Activated CD8-positive, alpha-beta T cell treated with anti-CD3 and anti-CD28 coated beads, Interleukin-2, amount 10 ng/mL, durations not matched to agents 7 days and 5 days (primary cell): Measurements from ENCODE around the gene CGGBP1. TPM values are rescaled to one million over a fixed set of nuclear protein-coding genes. Genes with fewer than 3 reads are reported as not detected.

Experiments used
- ATAC-seq: fragments of 150-1000 bp; cut with Tn5 transposase; one replicate; pipeline ENCODE4 v1.10.0; 2021; ENCODE audit warnings: moderate library complexity
- CTCF ChIA-PET: fragments of 350-600 bp; sonication (Branson Sonifier 250); formaldehyde crosslinking; loops from one replicate; lab custom pipeline; 2021; ENCODE audit warnings: antibody characterized with exemption; lab: Charles Lee
- POLR2A ChIA-PET: fragments of 350-600 bp; sonication (Branson Sonifier 250); formaldehyde crosslinking; loops from one replicate; lab custom pipeline; 2021; ENCODE audit warnings: antibody characterized with exemption; lab: Charles Lee
- DNase-seq: peaks from one replicate; pipeline ENCODE4 v3.0.0-alpha.2; 2020
- H3K27ac Mint-ChIP-seq: one replicate; pipeline ENCODE4 v1.8.0; 2021; ENCODE audit warnings: mild to moderate bottlenecking, mixed read lengths
- H3K27me3 Mint-ChIP-seq: one replicate; pipeline ENCODE4 v1.8.0; 2021; ENCODE audit warnings: low read depth, mixed read lengths
- H3K36me3 Mint-ChIP-seq: one replicate; pipeline ENCODE4 v1.8.0; 2021; ENCODE audit warnings: low read depth, mixed read lengths
- H3K4me1 Mint-ChIP-seq: one replicate; pipeline ENCODE4 v1.8.0; 2021; ENCODE audit warnings: low read depth, mixed read lengths
- H3K4me3 Mint-ChIP-seq: one replicate; pipeline ENCODE4 v1.8.0; 2021; ENCODE audit warnings: mild to moderate bottlenecking, mixed read lengths
- H3K9me3 Mint-ChIP-seq: one replicate; pipeline ENCODE4 v1.8.0; 2022; ENCODE audit warnings: mixed read lengths; ENCODE audit not compliant: insufficient read depth
- total RNA-seq, 2 experiments: library from RNA; stranded (reverse); gene quantifications; one replicate each; pipeline ENCODE4 v1.2.3, GENCODE V29; 2021

The CGGBP1 gene
- total RNA-seq, 2 experiments from 2014 or later = 85.6 to 87.6 TPM

- CTCF ChIA-PET = interaction anchor here (0.6 to 1.2 kb wide), 2 partner anchors 52 to 72 kb away, joined by 3 read pairs; no protein-coding TSS in a partner anchor
- no peaks in the 10 kb centered on the region for H3K27me3 Mint-ChIP-seq
- POLR2A ChIA-PET = interaction anchor here (0.9 kb wide), 1 partner anchor 88 kb away, joined by 3 read pairs; the partner anchor contains the start of gene C3orf38
- no peak for DNase-seq
- H3K4me3 Mint-ChIP-seq = peak overlapping the region; percentile 20
- no peak overlapping the region for H3K27ac Mint-ChIP-seq
- H3K9me3 Mint-ChIP-seq = no peaks in the 10 kb centered on the region
- H3K36me3 Mint-ChIP-seq = peaks cover 27% of the 10 kb centered on the region
- ATAC-seq = no peak
- peaks cover 38% of the 10 kb centered on the region for H3K4me1 Mint-ChIP-seq
Measured at GRCh38 chr3:88061746-88062145, 2.9 kb upstream of the CGGBP1 start.

- Mint-ChIP-seq H3K27ac (peak overlapping the region; percentile 96), H3K27me3 (no peaks in the 10 kb centered on the region), H3K4me3 (peak overlapping the region; percentile 92), H3K9me3 (no peaks in the 10 kb centered on the region), H3K36me3 (peaks cover 44% of the 10 kb centered on the region), H3K4me1 (peaks cover 48% of the 10 kb centered on the region)
- CTCF ChIA-PET = interaction anchor here (1.2 to 2.8 kb wide), 5 partner anchors 24 to 91 kb away, joined by 3 to 14 read pairs (median 5); no protein-coding TSS in a partner anchor
- DNase-seq = no peak
- POLR2A ChIA-PET = interaction anchor here (1.0 to 2.6 kb wide), 6 partner anchors 12 to 90 kb away, joined by 3 to 56 read pairs (median 8); partner anchors contain the start of gene C3orf38
- no peak for ATAC-seq
Measured at GRCh38 chr3:88059380-88060170, 770 bp upstream of the CGGBP1 start.

- H3K27ac Mint-ChIP-seq = peak overlapping the region; percentile 96
- no peaks in the 10 kb centered on the region for H3K9me3 Mint-ChIP-seq
- ATAC-seq = no peak
- H3K27me3 Mint-ChIP-seq = no peaks in the 10 kb centered on the region
- peaks cover 49% of the 10 kb centered on the region for H3K4me1 Mint-ChIP-seq
- POLR2A ChIA-PET = interaction anchor here (0.6 to 2.6 kb wide), 9 partner anchors 8 to 96 kb away, joined by 3 to 56 read pairs (median 3); partner anchors contain the start of gene C3orf38
- DNase-seq = no peak
- peak overlapping the region; percentile 92 for H3K4me3 Mint-ChIP-seq
- H3K36me3 Mint-ChIP-seq = peaks cover 45% of the 10 kb centered on the region
- CTCF ChIA-PET = interaction anchor here (1.2 to 2.8 kb wide), 5 partner anchors 26 to 92 kb away, joined by 3 to 14 read pairs (median 5); no protein-coding TSS in a partner anchor
Measured at GRCh38 chr3:88058306-88058580, 562 bp downstream of the CGGBP1 start.

GRCh38 chr3:88057630-88058305 lies 1.0 kb downstream of the CGGBP1 start:
- peaks cover 41% of the 10 kb centered on the region for H3K36me3 Mint-ChIP-seq
- H3K27me3 Mint-ChIP-seq = no peaks in the 10 kb centered on the region
- ChIA-PET POLR2A (interaction anchor here (0.6 to 2.6 kb wide), 9 partner anchors 7 to 97 kb away, joined by 3 to 56 read pairs (median 3); partner anchors contain the start of gene C3orf38), CTCF (interaction anchor here (0.8 to 1.7 kb wide), 4 partner anchors 26 to 93 kb away, joined by 3 to 9 read pairs (median 4); no protein-coding TSS in a partner anchor)
- H3K4me1 Mint-ChIP-seq = peaks cover 47% of the 10 kb centered on the region
- no peak for DNase-seq
- peak overlapping the region; percentile 96 for H3K27ac Mint-ChIP-seq
- no peak for ATAC-seq
- H3K4me3 Mint-ChIP-seq = peak overlapping the region; percentile 92
- H3K9me3 Mint-ChIP-seq = no peaks in the 10 kb centered on the region

- no peak overlapping the region for H3K4me3 Mint-ChIP-seq
- no peak for ATAC-seq
- no peaks in the 10 kb centered on the region for H3K9me3 Mint-ChIP-seq
- CTCF ChIA-PET = no interaction called here
- POLR2A ChIA-PET = no interaction called here
- peaks cover 9% of the 10 kb centered on the region for H3K4me1 Mint-ChIP-seq
- no peak for DNase-seq
- H3K27me3 Mint-ChIP-seq = no peaks in the 10 kb centered on the region
- no peak overlapping the region for H3K27ac Mint-ChIP-seq
- peaks cover 2% of the 10 kb centered on the region for H3K36me3 Mint-ChIP-seq
Measured at GRCh38 chr3:88046766-88047165, 12.0 kb downstream of the CGGBP1 start.

- no peaks in the 10 kb centered on the region for H3K36me3 Mint-ChIP-seq
- DNase-seq = no peak
- H3K9me3 Mint-ChIP-seq = no peaks in the 10 kb centered on the region
- no peaks in the 10 kb centered on the region for H3K27me3 Mint-ChIP-seq
- H3K4me1 Mint-ChIP-seq = peaks cover 7% of the 10 kb centered on the region
- H3K4me3 Mint-ChIP-seq = no peak overlapping the region
- ChIA-PET CTCF (interaction anchor here (1.0 kb wide), 1 partner anchor 13 kb away, joined by 3 read pairs; no protein-coding TSS in a partner anchor), POLR2A (interaction anchor here (0.7 kb wide), 1 partner anchor 14 kb away, joined by 3 read pairs; no protein-coding TSS in a partner anchor)
- ATAC-seq = no peak
- H3K27ac Mint-ChIP-seq = no peak overlapping the region
Measured at GRCh38 chr3:88044411-88044810, 14.4 kb downstream of the CGGBP1 start.

- H3K4me3 Mint-ChIP-seq = no peak overlapping the region
- ChIA-PET POLR2A (interaction anchor here (1.1 kb wide), 1 partner anchor 18 kb away, joined by 3 read pairs; the partner anchor contains the start of genes CGGBP1 and ZNF654), CTCF (interaction anchor here (0.9 to 1.0 kb wide), 2 partner anchors 9 to 24 kb away, joined by 3 to 6 read pairs; no protein-coding TSS in a partner anchor)
- H3K4me1 Mint-ChIP-seq = no peaks in the 10 kb centered on the region
- H3K9me3 Mint-ChIP-seq = no peaks in the 10 kb centered on the region
- H3K27me3 Mint-ChIP-seq = no peaks in the 10 kb centered on the region
- ATAC-seq = no peak
- no peak overlapping the region for H3K27ac Mint-ChIP-seq
- no peak for DNase-seq
- no peaks in the 10 kb centered on the region for H3K36me3 Mint-ChIP-seq
Measured at GRCh38 chr3:88041005-88041404, 17.8 kb downstream of the CGGBP1 start.

- ChIA-PET POLR2A (no interaction called here), CTCF (interaction anchor here (0.9 kb wide), 1 partner anchor 24 kb away, joined by 3 read pairs; no protein-coding TSS in a partner anchor)
- no peaks in the 10 kb centered on the region for H3K27me3 Mint-ChIP-seq
- ATAC-seq (no peak), DNase-seq (no peak)
- no peaks in the 10 kb centered on the region for H3K4me1 Mint-ChIP-seq
- no peaks in the 10 kb centered on the region for H3K36me3 Mint-ChIP-seq
- H3K27ac Mint-ChIP-seq = no peak overlapping the region
- H3K9me3 Mint-ChIP-seq = no peaks in the 10 kb centered on the region
- H3K4me3 Mint-ChIP-seq = no peak overlapping the region
Measured at GRCh38 chr3:88040529-88040928, 18.3 kb downstream of the CGGBP1 start.

GRCh38 chr3:88038566-88038965 lies 20.2 kb downstream of the CGGBP1 start:
- Mint-ChIP-seq H3K4me3 (no peak overlapping the region), H3K36me3 (no peaks in the 10 kb centered on the region), H3K9me3 (no peaks in the 10 kb centered on the region), H3K27ac (no peak overlapping the region), H3K27me3 (no peaks in the 10 kb centered on the region), H3K4me1 (peaks cover 6% of the 10 kb centered on the region)
- ChIA-PET POLR2A (no interaction called here), CTCF (interaction anchor here (1.0 kb wide), 1 partner anchor 13 kb away, joined by 3 read pairs; no protein-coding TSS in a partner anchor)
- ATAC-seq (no peak), DNase-seq (no peak)

- ATAC-seq = no peak
- H3K4me1 Mint-ChIP-seq = peaks cover 21% of the 10 kb centered on the region
- no peaks in the 10 kb centered on the region for H3K9me3 Mint-ChIP-seq
- H3K27ac Mint-ChIP-seq = no peak overlapping the region
- H3K36me3 Mint-ChIP-seq = no peaks in the 10 kb centered on the region
- no peak overlapping the region for H3K4me3 Mint-ChIP-seq
- POLR2A ChIA-PET = no interaction called here
- DNase-seq = no peak
- no peaks in the 10 kb centered on the region for H3K27me3 Mint-ChIP-seq
- CTCF ChIA-PET = no interaction called here
Measured at GRCh38 chr3:88036221-88036620, 22.6 kb downstream of the CGGBP1 start.

- Mint-ChIP-seq H3K4me3 (no peak overlapping the region), H3K27ac (no peak overlapping the region), H3K9me3 (no peaks in the 10 kb centered on the region), H3K36me3 (no peaks in the 10 kb centered on the region), H3K4me1 (peaks cover 24% of the 10 kb centered on the region), H3K27me3 (no peaks in the 10 kb centered on the region)
- CTCF ChIA-PET = interaction anchor here (0.9 to 1.0 kb wide), 2 partner anchors 16 to 29 kb away, joined by 3 read pairs; no protein-coding TSS in a partner anchor
- no peak for ATAC-seq
- POLR2A ChIA-PET = interaction anchor here (0.9 kb wide), 1 partner anchor 24 kb away, joined by 3 read pairs; the partner anchor contains the start of genes CGGBP1 and ZNF654
- no peak for DNase-seq
Measured at GRCh38 chr3:88034491-88035275, 24.1 kb downstream of the CGGBP1 start.
